ENCODE measurements around the gene CENPM. TPM values are rescaled to one million over a fixed set of nuclear protein-coding genes. Genes with fewer than 3 reads are reported as not detected.

The CENPM gene
- total RNA-seq, 1 experiment from 2014 or later, result 77.5 TPM

DNA sequence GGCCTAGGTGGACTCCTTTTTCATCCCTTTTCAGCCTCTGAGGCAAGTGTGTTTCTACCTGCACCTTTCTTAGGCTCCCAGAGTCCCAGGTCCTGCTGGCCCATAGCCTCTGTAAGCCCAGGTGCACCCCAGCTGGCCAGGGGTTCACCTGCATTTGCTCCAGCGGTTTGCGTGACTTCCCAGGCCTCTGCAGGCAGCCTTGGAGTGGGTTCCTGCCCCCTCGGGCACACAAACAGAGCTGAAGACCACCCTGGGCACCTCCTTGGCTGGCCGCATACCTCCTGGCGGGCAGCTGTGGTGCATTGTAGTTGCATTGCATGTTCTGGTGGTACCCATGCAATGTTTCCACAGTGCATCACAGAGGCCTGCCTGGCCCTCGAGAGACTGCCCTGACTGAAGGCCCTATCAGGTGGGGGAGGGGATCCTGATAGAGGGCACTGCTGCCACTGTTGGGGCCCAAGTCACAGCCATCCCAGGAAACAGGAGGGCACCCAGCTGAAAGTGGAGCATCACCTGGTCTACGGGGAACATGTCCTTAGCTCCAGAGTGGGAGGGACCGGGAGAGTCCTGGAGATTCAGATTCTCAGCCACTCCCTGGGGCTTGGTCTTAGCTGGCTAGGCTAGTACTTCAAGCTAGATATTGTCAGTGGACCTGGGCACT lies 46.2 kb downstream of the CENPM start:
- TF ChIP-seq EZH2 (IDR thresholded peaks at IDR 0.05; ENCODE audit: low read length, unreplicated experiment) (no peak), EZH2phosphoT487 (IDR thresholded peaks at IDR 0.05; ENCODE audit: borderline replicate concordance, low read length) (no peak)
- TF ChIP-seq, protein P1, sequence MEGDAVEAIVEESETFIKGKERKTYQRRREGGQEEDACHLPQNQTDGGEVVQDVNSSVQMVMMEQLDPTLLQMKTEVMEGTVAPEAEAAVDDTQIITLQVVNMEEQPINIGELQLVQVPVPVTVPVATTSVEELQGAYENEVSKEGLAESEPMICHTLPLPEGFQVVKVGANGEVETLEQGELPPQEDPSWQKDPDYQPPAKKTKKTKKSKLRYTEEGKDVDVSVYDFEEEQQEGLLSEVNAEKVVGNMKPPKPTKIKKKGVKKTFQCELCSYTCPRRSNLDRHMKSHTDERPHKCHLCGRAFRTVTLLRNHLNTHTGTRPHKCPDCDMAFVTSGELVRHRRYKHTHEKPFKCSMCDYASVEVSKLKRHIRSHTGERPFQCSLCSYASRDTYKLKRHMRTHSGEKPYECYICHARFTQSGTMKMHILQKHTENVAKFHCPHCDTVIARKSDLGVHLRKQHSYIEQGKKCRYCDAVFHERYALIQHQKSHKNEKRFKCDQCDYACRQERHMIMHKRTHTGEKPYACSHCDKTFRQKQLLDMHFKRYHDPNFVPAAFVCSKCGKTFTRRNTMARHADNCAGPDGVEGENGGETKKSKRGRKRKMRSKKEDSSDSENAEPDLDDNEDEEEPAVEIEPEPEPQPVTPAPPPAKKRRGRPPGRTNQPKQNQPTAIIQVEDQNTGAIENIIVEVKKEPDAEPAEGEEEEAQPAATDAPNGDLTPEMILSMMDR (conservative IDR thresholded peaks at IDR 0.05; ENCODE audit: low read depth, low read length), result no peak
- H3K9ac ChIP-seq (ENCODE audit: low read length), result no peak overlapping the region
- ChIA-PET CTCF (no interaction called here), POLR2A (ENCODE audit: unreplicated experiment) (no interaction called here)
- no peaks in the 10 kb centered on the region for H3K36me3 ChIP-seq (ENCODE audit: low read depth, low read length)
- H2AFZ ChIP-seq (ENCODE audit: low read length), result no peak overlapping the region
- no TSS peak for BruUV-seq (replicated peaks)
- no peaks in the 10 kb centered on the region for H3K9me2 ChIP-seq (replicated peaks; ENCODE audit: low read length)
- ATAC-seq (no peak), DNase-seq (no peak)
- H3K27me3 ChIP-seq (ENCODE audit: low read length), result no peaks in the 10 kb centered on the region
- H4K20me1 ChIP-seq (ENCODE audit: low read length), result no peaks in the 10 kb centered on the region
- no peaks in the 10 kb centered on the region for H3F3A ChIP-seq (ENCODE audit: low read length, unreplicated experiment)
- H3K79me2 ChIP-seq (ENCODE audit: low read length), result no peaks in the 10 kb centered on the region
- no peaks in the 10 kb centered on the region for H3K9me3 ChIP-seq (ENCODE audit: low read length)
- H3K4me2 ChIP-seq (ENCODE audit: low read length), result no peak overlapping the region
- no peak overlapping the region for H3K4me3 ChIP-seq (ENCODE audit: low read length)
- no peak overlapping the region for H3K27ac ChIP-seq (ENCODE audit: low read length)
- intact Hi-C loops (cut with micrococcal nuclease), result no loop called here
- H3K4me1 ChIP-seq (ENCODE audit: insufficient read depth, low read length), result no peaks in the 10 kb centered on the region

DNA sequence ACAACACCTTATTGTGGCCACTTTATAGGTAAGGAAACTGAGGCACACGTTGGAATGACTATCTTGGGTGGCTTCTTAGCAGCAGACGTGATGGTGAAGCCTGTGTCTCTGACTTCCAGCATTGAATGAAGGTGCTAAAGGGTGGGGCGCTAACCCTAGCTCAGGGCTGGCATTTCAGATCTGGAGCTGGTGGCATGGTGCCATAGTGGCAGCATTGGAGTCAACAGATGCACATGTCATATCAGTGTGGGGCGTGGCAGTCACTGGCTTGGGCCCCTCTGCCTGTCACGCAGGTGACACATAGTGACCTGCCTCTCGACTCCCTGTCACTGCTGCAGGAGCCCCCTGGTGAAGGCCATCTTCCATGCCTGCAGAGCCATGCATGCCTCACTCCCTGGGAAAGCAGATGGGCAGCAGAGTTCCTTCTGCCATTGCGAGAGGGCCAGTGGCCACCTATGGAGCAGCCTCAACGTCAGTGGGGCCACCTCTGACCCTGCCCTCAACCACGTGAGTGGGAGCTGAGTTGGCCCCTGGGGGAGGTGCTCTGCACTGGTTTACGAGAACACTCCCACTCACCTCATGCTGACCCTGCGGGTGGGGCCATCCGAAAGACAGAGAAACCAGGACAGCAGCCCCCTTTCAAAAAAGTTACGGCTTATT lies 46.8 kb downstream of the CENPM start:
- no peak overlapping the region for H3K9ac ChIP-seq (ENCODE audit: low read length)
- POLR2A ChIA-PET (ENCODE audit: unreplicated experiment), result no interaction called here
- no peak overlapping the region for H2AFZ ChIP-seq (ENCODE audit: low read length)
- H3K27me3 ChIP-seq (ENCODE audit: low read length), result no peaks in the 10 kb centered on the region
- ATAC-seq (no peak), DNase-seq (no peak)
- no peaks in the 10 kb centered on the region for H3K9me2 ChIP-seq (replicated peaks; ENCODE audit: low read length)
- H3K4me1 ChIP-seq (ENCODE audit: insufficient read depth, low read length), result no peaks in the 10 kb centered on the region
- H3F3A ChIP-seq (ENCODE audit: low read length, unreplicated experiment), result no peaks in the 10 kb centered on the region
- no TSS peak for BruUV-seq (replicated peaks)
- intact Hi-C loops (cut with micrococcal nuclease), result no loop called here
- H3K9me3 ChIP-seq (ENCODE audit: low read length), result no peaks in the 10 kb centered on the region
- H3K4me2 ChIP-seq (ENCODE audit: low read length), result no peak overlapping the region
- no peaks in the 10 kb centered on the region for H3K79me2 ChIP-seq (ENCODE audit: low read length)
- CTCF ChIA-PET, result no interaction called here
- TF ChIP-seq, protein P1 (conservative IDR thresholded peaks at IDR 0.05; ENCODE audit: low read depth, low read length), result no peak
- no peak for TF ChIP-seq EZH2 (IDR thresholded peaks at IDR 0.05; ENCODE audit: low read length, unreplicated experiment)
- TF ChIP-seq EZH2phosphoT487 (IDR thresholded peaks at IDR 0.05; ENCODE audit: borderline replicate concordance, low read length), result no peak
- H4K20me1 ChIP-seq (ENCODE audit: low read length), result no peaks in the 10 kb centered on the region
- H3K27ac ChIP-seq (ENCODE audit: low read length), result no peak overlapping the region
- no peaks in the 10 kb centered on the region for H3K36me3 ChIP-seq (ENCODE audit: low read depth, low read length)
- no peak overlapping the region for H3K4me3 ChIP-seq (ENCODE audit: low read length)

DNA sequence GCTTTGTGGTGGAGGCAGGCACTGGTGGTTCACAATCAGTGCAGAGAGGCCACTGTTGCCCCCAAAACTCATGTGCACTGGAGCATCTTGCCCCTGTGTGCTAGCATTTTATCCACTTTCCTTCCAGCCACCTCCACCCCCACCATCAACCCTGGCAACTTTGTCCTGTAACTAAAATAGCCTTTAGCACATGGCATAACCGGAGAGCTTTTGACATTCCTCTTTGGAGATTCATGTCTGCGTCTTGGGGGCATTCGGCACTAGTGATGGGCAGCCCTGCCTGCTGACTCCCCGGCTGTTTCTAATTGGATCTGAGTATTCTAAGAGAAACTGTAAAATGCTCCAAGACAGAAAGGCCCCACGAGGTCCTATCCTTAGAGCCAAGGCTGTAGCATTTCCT lies 47.8 kb downstream of the CENPM start:
- Histone ChIP-seq H3K9me3 (ENCODE audit: low read length) (no peaks in the 10 kb centered on the region), H3K36me3 (ENCODE audit: low read depth, low read length) (no peaks in the 10 kb centered on the region; the same call in none of the 2 replicates), H3K4me3 (ENCODE audit: low read length) (no peak overlapping the region), H3K27ac (ENCODE audit: low read length) (no peak overlapping the region), H4K20me1 (ENCODE audit: low read length) (no peaks in the 10 kb centered on the region), H3K27me3 (ENCODE audit: low read length) (no peaks in the 10 kb centered on the region), H2AFZ (ENCODE audit: low read length) (no peak overlapping the region), H3F3A (ENCODE audit: low read length, unreplicated experiment) (no peaks in the 10 kb centered on the region), H3K9ac (ENCODE audit: low read length) (no peak overlapping the region), H3K4me1 (ENCODE audit: insufficient read depth, low read length) (no peaks in the 10 kb centered on the region), H3K79me2 (ENCODE audit: low read length) (no peaks in the 10 kb centered on the region), H3K9me2 (replicated peaks; ENCODE audit: low read length) (no peaks in the 10 kb centered on the region), H3K4me2 (ENCODE audit: low read length) (no peak overlapping the region)
- TF ChIP-seq, protein P1 (conservative IDR thresholded peaks at IDR 0.05; ENCODE audit: low read depth, low read length), result no peak
- TF ChIP-seq EZH2phosphoT487 (IDR thresholded peaks at IDR 0.05; ENCODE audit: borderline replicate concordance, low read length), result no peak
- TF ChIP-seq EZH2 (IDR thresholded peaks at IDR 0.05; ENCODE audit: low read length, unreplicated experiment), result no peak
- ATAC-seq (no peak), DNase-seq (no peak)
- no TSS peak for BruUV-seq (replicated peaks)
- intact Hi-C loops (cut with micrococcal nuclease), result no loop called here
- CTCF ChIA-PET, result interaction anchor here (0.7 kb wide), 1 partner anchor 77 kb away, joined by 3 read pairs; no protein-coding TSS in a partner anchor
- POLR2A ChIA-PET (ENCODE audit: unreplicated experiment), result no interaction called here

All from PC-3 (cell line).